OCI-LY3 (cell line): ENCODE measurements around the gene IMMP2L.

Experiments
- CTCF ChIP-seq: fragments of 200-600, 300-600 bp; sonication (generic); IDR thresholded peaks from 2 replicates; pipeline ENCODE4 v1.5.1; 2014; ENCODE audit warnings: antibody characterized with exemption, low read length, low read depth
- EZH2phosphoT487 ChIP-seq: fragments of 200-600 bp; shearing (Covaris generic); IDR thresholded peaks from 2 replicates; pipeline ENCODE4 v1.6.1; 2018; ENCODE audit warnings: antibody characterized with exemption, mixed run types, low read depth

- TF ChIP-seq CTCF: no peak
- no peak for TF ChIP-seq EZH2phosphoT487
Observed at GRCh38 chr7:111383133-111383532, 179.2 kb downstream of the IMMP2L start.
